ENCODE results near the gene PIK3C2A.

Gene PIK3C2A

DNA sequence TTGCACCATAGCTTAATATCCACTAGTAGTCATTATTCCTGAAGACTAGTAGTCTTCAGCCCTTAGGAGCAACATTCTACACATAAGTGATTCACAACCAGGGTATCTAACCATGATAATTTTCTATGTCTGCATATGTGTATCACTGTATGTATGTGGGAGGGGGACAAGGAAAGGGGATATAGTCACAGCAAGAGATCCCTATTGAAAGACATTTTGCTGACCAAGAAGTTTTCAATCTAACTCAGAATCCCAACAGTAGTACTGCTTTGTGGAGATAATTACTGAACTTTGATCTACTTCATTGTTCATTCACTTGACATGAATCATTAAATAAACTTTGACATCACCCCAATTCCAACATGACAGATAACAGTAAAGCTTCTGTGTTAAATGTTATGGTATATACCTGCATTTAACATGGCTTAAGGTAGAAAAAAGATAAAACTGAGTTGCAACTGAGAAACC, 10.3 kb downstream of the PIK3C2A start:
- H3K9me3 ChIP-seq: no peaks in the 10 kb centered on the region
- TF ChIP-seq, protein P1, sequence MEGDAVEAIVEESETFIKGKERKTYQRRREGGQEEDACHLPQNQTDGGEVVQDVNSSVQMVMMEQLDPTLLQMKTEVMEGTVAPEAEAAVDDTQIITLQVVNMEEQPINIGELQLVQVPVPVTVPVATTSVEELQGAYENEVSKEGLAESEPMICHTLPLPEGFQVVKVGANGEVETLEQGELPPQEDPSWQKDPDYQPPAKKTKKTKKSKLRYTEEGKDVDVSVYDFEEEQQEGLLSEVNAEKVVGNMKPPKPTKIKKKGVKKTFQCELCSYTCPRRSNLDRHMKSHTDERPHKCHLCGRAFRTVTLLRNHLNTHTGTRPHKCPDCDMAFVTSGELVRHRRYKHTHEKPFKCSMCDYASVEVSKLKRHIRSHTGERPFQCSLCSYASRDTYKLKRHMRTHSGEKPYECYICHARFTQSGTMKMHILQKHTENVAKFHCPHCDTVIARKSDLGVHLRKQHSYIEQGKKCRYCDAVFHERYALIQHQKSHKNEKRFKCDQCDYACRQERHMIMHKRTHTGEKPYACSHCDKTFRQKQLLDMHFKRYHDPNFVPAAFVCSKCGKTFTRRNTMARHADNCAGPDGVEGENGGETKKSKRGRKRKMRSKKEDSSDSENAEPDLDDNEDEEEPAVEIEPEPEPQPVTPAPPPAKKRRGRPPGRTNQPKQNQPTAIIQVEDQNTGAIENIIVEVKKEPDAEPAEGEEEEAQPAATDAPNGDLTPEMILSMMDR (IDR thresholded peaks at IDR 0.05; ENCODE audit: low read depth, low read length): no peak
- no peak for DNase-seq
- H3K36me3 ChIP-seq: no peaks in the 10 kb centered on the region
- H3K4me1 ChIP-seq: no peaks in the 10 kb centered on the region
- no peaks in the 10 kb centered on the region for H3K27me3 ChIP-seq
- H3K4me3 ChIP-seq (ENCODE audit: low read depth, low read length): no peak overlapping the region

DNA sequence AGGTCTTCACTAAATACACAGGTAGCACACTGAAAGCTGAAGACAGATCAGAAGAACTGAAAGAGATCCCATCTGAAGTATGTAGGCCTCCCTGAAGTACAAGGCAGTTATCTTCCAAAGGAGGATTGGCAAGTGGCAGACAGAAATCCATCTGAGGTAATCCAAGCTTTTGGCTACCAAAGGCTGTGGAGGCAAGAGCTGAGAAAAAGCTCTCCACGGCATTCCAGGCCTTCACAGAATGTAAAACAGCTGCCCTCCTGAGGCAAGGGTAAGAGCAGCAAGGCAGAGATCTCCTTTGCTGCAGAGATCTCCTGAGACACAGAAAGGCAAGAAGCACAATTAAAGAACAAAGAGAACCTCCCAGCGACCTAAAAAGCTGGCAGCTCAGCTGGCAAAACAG, 19.1 kb downstream of the PIK3C2A start:
- no peak for DNase-seq
- H3K36me3 ChIP-seq: no peaks in the 10 kb centered on the region
- H3K27me3 ChIP-seq: no peaks in the 10 kb centered on the region
- H3K4me3 ChIP-seq (ENCODE audit: low read depth, low read length): no peak overlapping the region
- H3K4me1 ChIP-seq: no peaks in the 10 kb centered on the region
- no peaks in the 10 kb centered on the region for H3K9me3 ChIP-seq
- TF ChIP-seq, protein P1 (IDR thresholded peaks at IDR 0.05; ENCODE audit: low read depth, low read length): no peak

DNA sequence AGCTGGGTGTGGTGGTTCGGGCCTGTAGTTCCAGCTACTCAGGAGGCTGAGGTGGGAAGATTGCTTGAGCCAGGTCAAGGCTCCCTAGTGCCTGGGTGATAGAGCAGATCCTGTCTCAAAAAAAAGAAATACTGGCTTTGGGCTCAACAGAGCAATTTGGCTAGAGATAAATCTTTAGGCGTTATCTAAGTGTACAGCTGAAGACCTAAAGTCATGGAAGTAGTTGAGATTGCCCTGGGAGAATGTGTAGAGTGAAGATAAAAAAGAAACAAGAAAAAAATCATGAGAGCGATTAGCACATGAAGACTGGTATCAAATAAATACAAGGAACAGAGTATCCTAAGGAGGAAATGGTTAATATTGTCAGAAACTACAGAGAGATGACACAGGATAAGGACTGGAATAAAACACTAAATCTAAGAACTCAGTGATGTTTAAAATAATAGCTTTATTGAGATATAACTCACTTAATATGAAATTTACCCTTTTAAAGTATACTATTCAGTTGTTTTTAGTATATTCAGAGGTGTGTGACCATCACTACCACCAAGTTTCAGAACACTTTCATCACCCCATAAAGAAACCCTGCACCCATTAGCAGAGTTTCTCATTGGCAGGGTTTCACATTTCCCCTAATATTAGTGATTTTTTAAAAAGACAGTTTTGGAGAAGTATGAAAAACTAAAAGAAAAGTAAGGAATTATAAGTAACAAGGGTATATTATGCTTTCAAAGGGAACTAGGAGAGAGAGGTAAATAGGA, 20.7 kb downstream of the PIK3C2A start:
- Histone ChIP-seq H3K36me3 (no peaks in the 10 kb centered on the region), H3K9me3 (no peaks in the 10 kb centered on the region), H3K27me3 (no peaks in the 10 kb centered on the region), H3K4me3 (ENCODE audit: low read depth, low read length) (no peak overlapping the region), H3K4me1 (no peaks in the 10 kb centered on the region)
- TF ChIP-seq, protein P1 (IDR thresholded peaks at IDR 0.05; ENCODE audit: low read depth, low read length): no peak
- no peak for DNase-seq

DNA sequence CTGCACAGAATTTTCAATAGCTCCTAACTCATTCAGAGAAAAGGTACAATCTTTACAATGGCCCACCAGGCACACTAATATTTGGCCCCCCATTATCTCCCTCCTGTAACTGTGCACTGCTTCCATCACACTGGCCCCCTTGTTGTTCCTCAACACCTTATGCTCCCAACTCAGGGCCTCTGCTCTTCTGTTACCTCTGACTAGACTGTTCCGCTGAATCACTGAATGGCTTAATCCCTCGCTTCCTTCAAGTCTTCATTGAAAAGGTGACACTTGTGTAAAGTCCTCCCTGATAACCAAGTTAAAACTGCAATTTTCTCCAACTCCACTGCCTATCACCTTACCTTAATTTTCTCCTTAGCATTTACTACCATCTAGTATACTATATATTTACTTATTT, 21.8 kb downstream of the PIK3C2A start:
- TF ChIP-seq, protein P1 (IDR thresholded peaks at IDR 0.05; ENCODE audit: low read depth, low read length): no peak
- Histone ChIP-seq H3K9me3 (no peaks in the 10 kb centered on the region), H3K4me1 (no peaks in the 10 kb centered on the region), H3K36me3 (no peaks in the 10 kb centered on the region), H3K4me3 (ENCODE audit: low read depth, low read length) (no peak overlapping the region), H3K27me3 (no peaks in the 10 kb centered on the region)
- no peak for DNase-seq

DNA sequence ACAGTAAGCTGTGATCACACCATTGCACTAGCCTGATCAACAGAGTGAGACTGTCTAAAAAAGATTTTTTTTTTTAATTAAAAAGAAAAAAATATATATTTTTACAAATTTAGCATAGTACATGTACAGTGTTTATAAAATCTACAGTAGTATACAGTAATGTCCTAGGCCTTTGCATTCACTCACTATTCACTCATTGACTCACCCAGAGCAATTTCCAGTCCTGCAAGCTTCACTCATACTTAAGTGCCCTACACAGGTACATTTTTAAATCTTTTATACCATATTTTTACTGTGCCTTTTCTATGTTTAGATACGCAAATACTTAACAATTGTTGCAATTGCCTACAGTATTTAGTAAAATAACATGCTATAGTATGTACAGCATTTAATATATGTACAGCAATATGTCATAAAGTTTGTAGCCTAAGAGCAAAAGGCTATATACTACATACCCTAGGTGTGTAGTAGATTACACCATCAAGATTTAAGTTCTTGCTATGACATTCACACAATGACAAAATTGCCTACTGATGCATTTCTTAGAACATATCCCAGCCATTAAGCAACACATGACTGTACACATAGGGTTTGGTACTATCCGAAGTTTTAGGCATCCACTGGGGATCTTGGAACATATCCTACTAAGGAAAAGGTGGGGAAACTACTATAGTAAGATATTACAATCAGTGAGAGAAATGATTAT, 22.8 kb downstream of the PIK3C2A start:
- no peaks in the 10 kb centered on the region for H3K27me3 ChIP-seq
- H3K4me3 ChIP-seq (ENCODE audit: low read depth, low read length): no peak overlapping the region
- no peaks in the 10 kb centered on the region for H3K9me3 ChIP-seq
- H3K36me3 ChIP-seq: no peaks in the 10 kb centered on the region
- H3K4me1 ChIP-seq: no peaks in the 10 kb centered on the region
- no peak for DNase-seq
- TF ChIP-seq, protein P1 (IDR thresholded peaks at IDR 0.05; ENCODE audit: low read depth, low read length): no peak

DNA sequence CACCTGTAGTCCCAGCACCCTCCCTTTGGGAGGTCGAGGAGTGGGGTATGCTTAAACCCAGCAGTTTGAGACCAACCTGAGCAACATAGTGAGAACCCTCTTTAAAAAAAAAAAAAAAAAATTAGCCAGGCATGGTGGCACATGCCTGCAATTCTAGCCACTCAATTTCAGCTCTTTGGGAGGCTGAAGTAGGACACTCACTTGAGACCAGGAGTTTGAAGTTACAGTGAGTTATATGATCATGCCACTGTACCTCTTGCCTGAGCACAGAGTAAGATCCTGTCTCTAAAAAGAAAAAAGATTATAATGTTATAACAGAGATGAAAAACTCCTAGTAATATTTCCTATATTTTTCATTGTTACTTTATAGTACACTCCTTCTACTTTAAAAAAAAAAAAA, 23.9 kb downstream of the PIK3C2A start:
- Histone ChIP-seq H3K4me3 (ENCODE audit: low read depth, low read length) (no peak overlapping the region), H3K27me3 (no peaks in the 10 kb centered on the region), H3K4me1 (no peaks in the 10 kb centered on the region), H3K36me3 (no peaks in the 10 kb centered on the region), H3K9me3 (no peaks in the 10 kb centered on the region)
- TF ChIP-seq, protein P1 (IDR thresholded peaks at IDR 0.05; ENCODE audit: low read depth, low read length): no peak
- DNase-seq: no peak
